ENCODE results near the gene CNGB1.

- no peak for TF ChIP-seq CTCF (IDR thresholded peaks at IDR 0.05)
- no peak for TF ChIP-seq POLR2A (IDR thresholded peaks at IDR 0.05)
- no peak for TF ChIP-seq POLR2AphosphoS5 (IDR thresholded peaks at IDR 0.05)
Observed at GRCh38 chr16:57967916-57968315, 3.0 kb downstream of the CNGB1 start.

Measured in prostate gland (tissue), 2 donors.